ENCODE data around the gene CCDC87.
A peak's percentile ranks its signal among the peaks of the same experiment; 100 is the strongest.
"Not testable (repeated sequence)": the region's sequence is repeated elsewhere in the genome, so short reads cannot be mapped to it uniquely, and the experiment has no call there.

Gene CCDC87

DNA sequence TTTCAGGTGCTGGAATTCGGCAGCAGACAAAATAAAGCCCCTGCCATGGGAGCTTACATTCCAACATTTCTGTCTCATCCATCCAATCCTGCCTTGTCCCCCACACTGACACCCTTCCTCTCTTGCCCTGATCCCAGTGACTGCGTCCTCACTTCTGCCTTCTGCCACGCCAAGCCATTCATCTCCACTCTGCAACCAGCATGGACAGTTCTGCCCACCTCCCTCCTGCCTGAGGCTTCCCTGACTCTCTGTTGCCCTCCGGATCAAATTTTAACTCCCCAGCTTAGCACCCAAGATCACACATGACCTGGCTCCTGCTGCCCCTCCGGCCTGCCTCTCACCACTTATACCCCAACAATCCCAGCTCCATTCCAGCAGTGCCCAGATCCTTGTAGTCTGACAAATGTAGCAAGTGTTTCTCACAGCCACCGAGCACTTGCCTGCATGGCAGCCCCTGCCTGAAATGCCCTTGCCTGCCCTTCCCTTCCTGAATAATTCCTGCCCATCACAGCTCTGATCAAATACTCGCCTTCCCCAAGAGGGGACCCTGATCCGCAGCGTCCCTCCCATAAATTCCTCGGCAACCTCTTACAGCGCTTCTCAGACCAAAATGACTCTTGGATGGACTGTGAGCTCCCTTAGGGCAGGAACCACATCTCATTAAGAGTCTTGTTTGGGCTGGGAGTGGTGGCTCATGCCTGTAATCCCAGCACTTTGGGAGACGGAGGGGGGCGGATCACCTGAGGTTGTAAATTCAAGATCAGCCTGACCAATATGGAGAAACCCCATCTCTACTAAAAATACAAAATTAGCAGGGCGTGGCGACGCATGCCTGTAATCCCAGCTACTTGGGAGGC, 43.9 kb downstream of the CCDC87 start:
- DNase-seq, result no peak

DNA sequence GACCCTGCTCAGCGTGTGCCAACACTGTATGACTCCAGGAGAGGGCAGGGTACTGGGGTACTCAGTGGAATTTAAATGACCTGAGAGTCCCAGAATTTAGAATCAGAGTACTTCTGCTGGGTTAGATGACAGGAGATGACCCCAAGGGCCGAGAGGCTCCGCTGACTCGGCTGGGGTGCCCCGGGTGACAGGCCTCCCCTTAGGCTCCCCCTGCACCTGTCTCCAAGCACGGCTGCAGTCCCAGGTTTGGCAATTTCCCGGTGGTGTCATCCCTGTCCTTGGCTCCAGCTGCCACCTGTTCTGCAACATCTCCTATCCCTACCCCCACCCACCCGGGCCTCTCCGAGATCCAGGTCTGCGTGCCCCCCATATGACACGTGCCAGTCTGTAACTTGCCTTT, 44.8 kb downstream of the CCDC87 start:
- DNase-seq, result no peak

DNA sequence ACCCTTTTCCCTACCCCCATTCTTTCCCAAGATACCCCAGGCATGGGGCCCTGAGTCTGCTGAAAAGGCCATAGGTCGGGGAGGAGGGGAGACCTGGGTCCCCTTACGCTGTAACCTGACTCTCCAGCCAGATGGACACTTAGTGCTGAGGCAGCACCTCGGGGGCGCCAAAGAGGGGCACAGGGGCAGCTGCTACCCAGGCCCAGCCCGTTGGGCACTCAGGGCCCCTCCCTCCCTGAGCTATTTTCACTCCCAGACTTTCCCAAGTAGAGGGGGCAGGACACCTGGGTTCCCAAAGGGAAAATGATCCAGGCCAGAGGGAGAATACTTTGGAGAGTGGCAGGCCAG, 45.2 kb downstream of the CCDC87 start:
- DNase-seq, result no peak

DNA sequence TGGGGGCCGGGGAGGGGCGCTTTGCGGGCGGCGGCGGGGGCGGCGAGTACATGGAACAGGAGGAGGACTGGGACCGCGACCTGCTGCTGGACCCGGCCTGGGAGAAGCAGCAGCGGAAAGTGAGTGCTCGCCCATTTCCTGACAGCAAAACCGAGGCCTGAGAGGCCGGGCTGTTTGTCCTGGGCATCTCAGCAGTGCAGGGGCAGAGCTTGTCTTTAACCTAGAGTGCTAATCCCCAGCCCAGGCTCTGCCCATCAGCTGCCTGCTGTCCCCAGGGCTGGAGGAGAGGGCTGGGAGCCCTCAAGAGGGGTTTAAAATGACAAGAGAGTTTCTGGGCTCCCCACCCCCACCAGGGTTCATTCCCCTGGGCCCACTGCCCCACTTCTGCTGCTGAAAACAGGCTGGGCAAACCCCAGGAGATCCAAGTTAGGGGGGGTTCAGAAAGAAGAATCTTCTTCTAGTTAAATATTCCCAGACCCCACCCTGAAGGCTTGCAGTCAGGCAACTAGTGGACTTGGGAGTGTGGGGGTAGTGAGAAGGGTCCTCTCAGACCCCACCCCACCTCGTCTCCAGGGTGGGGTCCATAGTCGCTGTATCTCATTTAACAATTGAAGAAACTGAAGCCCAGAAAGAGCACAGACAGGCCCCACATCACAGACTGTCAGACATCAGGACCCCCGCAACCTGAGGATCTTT, 45.7 kb downstream of the CCDC87 start:
- no peak for DNase-seq

- peak; percentile 24 for DNase-seq
Observed at GRCh38 chr11:66546368-66546965, 46.4 kb downstream of the CCDC87 start, which contains the start of gene ACTN3. ACTN3 (plus strand) TSS chr11:66546903; CDS start chr11:66546938, 35 bp downstream.

- peak; percentile 96 for DNase-seq
Observed at GRCh38 chr11:66545701-66546367, 47.0 kb downstream of the CCDC87 start, which contains the start of gene ZDHHC24. ZDHHC24 (minus strand) TSS chr11:66546048; CDS start chr11:66546003, 45 bp downstream.

- not testable (repeated sequence) for DNase-seq
Observed at GRCh38 chr11:66544952-66545351, 47.9 kb downstream of the CCDC87 start.

DNA sequence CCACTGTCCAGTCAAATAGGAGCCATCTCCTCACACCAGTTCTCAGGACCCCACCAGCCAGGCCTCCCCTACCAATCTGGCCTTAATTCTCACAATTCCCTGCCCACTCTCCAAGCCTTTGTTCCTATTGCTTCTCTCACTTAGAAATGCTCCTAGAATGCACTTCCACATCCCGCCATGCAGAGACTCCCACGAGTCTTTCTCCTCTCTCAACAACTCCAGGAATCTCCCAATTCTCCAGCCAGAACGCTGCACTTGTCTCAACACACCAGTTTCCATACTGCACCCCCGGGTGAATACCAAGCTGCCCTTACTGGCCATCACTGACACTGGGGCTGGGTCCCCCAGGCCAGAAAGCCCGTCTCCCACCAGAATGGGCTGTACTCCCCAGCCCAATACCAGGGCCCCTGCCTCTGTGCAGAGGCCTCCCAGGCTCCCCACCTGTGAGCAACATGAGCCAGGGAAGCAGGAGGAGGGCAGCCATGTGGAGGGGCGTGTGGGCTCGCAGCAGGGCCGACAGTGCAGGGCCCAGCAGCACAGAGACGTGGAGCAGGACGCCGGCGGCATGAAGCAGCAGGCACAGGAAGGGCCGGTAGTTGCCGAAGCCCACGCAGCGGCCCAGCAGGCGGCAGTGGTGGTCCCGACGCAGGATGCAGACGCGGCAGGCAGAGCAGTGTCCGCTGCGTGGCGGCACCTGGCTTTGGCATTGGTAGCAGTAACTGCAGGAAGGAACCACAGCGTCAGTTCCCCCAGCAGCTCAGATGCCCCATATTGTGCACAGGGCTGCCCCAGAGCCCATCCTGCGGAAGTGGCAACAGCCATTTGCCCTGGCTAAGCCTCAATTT, 49.4 kb downstream of the CCDC87 start:
- peak; percentile 70 for DNase-seq

DNA sequence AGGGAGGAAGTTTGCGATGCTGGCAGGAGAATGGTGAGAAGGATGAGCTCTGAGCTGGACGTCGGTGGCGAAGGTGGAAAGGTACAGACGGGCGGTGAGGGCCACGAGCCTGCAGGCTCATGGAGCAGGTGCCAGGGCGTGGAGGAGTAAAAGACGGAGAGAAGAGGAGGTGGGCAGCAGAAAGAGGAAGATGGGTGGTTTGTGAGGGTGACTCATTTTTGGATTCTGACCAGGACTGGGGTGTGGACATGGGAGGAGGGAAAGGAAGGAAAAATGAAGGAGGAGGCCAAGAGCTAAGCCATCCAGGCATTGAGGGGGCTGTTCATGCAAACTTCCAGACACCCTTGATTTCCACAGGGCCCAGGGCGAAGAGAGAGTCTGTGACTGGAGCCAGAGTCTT, 50.5 kb downstream of the CCDC87 start:
- no peak for DNase-seq

DNA sequence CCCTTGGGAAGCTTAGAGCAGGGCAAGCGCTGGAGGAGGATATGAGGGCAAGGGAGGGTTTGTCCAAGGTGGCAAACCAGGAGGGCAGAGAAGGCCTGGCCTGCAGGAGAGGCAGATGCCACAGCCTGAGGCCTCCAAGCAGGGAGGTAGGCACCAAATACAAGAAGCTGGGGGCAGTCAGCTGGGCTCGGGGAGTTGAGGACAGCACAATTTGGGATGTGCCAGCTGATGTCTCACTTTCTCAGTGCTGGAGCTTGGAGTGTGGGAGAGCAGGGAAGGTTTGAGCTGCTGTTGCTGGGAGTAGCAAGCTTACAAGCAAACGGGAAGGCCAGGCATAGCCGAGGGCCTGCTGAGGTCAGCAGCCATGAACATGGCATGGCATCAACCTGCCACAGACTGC, 51.0 kb downstream of the CCDC87 start:
- no peak for DNase-seq

DNA sequence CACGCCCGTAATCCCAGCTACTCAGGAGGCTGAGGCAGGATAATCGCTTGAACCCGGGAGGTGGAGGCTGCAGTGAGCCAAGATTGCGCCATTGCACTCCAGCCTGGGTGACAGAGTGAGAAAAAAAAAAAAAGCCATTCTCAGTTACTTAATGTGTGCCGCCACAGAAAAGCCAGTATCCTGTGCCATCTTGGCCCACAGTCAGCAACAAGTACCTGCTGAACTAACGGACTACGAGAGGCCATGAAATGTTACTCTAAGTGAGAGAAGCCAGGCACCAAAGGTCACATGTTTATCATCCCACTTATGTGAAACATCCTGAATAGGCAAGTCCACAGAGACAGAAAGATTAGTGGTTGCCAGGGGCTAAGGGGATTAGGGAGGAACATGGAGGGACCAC, 52.3 kb downstream of the CCDC87 start:
- DNase-seq, result not testable (repeated sequence)

All from activated CD4-positive, alpha-beta T cell treated with anti-CD3 and anti-CD28 coated beads, Interleukin-2, Interleukin-6, amounts not matched to agents 100 ng/mL and 50 ng/mL, durations not matched to agents 16 hours and 8 hours (primary cell).